Activated T-cell treated with anti-CD3 and anti-CD28 coated beads, Interleukin-2, amount 50 U/mL, for 48 hours (primary cell): ENCODE measurements around the gene GLG1.
"Not testable (repeated sequence)": the region's sequence is repeated elsewhere in the genome, so short reads cannot be mapped to it uniquely, and the experiment has no call there.

Experiments used
- DNase-seq, 2 experiments: peaks; one replicate each; pipeline ENCODE4 v3.0.0-alpha.2; 2020

The GLG1 gene

GRCh38 chr16:74574146-74574545 lies 32.8 kb downstream of the GLG1 start:
- DNase-seq, result no peak

GRCh38 chr16:74573622-74574021 lies 33.3 kb downstream of the GLG1 start:
- DNase-seq, result no peak

GRCh38 chr16:74570412-74571301 lies 36.3 kb downstream of the GLG1 start:
- no peak for DNase-seq

GRCh38 chr16:74568961-74569631 lies 37.8 kb downstream of the GLG1 start:
- DNase-seq, result no peak

- no peak for DNase-seq
Observed at GRCh38 chr16:74567901-74568300, 39.0 kb downstream of the GLG1 start.

GRCh38 chr16:74565378-74565777 lies 41.5 kb downstream of the GLG1 start:
- DNase-seq, result no peak

- DNase-seq, result no peak
Observed at GRCh38 chr16:74564451-74564984, 42.4 kb downstream of the GLG1 start.

GRCh38 chr16:74563828-74564263 lies 43.1 kb downstream of the GLG1 start:
- DNase-seq, result peak; percentile 39 to 41

- no peak for DNase-seq
Observed at GRCh38 chr16:74562117-74562516, 44.8 kb downstream of the GLG1 start.

GRCh38 chr16:74561626-74562025 lies 45.3 kb downstream of the GLG1 start:
- no peak for DNase-seq

GRCh38 chr16:74560912-74561311 lies 46.0 kb downstream of the GLG1 start:
- no peak for DNase-seq

GRCh38 chr16:74558873-74559272 lies 48.0 kb downstream of the GLG1 start:
- DNase-seq, result no peak

- DNase-seq, result no peak
Observed at GRCh38 chr16:74557275-74557674, 49.6 kb downstream of the GLG1 start.

- DNase-seq, result no peak
Observed at GRCh38 chr16:74556375-74556922, 50.5 kb downstream of the GLG1 start.

- not testable (repeated sequence) for DNase-seq
Observed at GRCh38 chr16:74552357-74552756, 54.6 kb downstream of the GLG1 start.

- not testable (repeated sequence) for DNase-seq
Observed at GRCh38 chr16:74550227-74551019, 56.5 kb downstream of the GLG1 start.

GRCh38 chr16:74546112-74546511 lies 60.8 kb downstream of the GLG1 start:
- DNase-seq, result not testable (repeated sequence)

- not testable (repeated sequence) for DNase-seq
Observed at GRCh38 chr16:74542911-74543578, 63.9 kb downstream of the GLG1 start.

- DNase-seq, result not testable (repeated sequence)
Observed at GRCh38 chr16:74540663-74541062, 66.3 kb downstream of the GLG1 start.

- not testable (repeated sequence) for DNase-seq
Observed at GRCh38 chr16:74538801-74539200, 68.1 kb downstream of the GLG1 start.

GRCh38 chr16:74537746-74538145 lies 69.2 kb downstream of the GLG1 start:
- DNase-seq, result not testable (repeated sequence)

- not testable (repeated sequence) for DNase-seq
Observed at GRCh38 chr16:74534650-74535049, 72.3 kb downstream of the GLG1 start.
